Heart right ventricle (tissue), 16 donors: Measurements from ENCODE around the gene LILRB5. TPM values are rescaled to one million over a fixed set of nuclear protein-coding genes. Genes with fewer than 3 reads are reported as not detected.
A peak's percentile ranks its signal among the peaks of the same experiment; 100 is the strongest.
"Not testable (repeated sequence)": the region's sequence is repeated elsewhere in the genome, so short reads cannot be mapped to it uniquely, and the experiment has no call there.

Experiments used
- ATAC-seq, 8 donors: fragments of 200-7000 bp; cut with Tn5 transposase; one replicate each; pipeline ENCODE4 v1.9.1; 2020; ENCODE audit warnings: mild to moderate bottlenecking in 8 of 8, moderate library complexity in 8 of 8, moderate number of reproducible peaks in 1 of 8
- DNase-seq, 2 donors: peaks; one replicate each; pipeline ENCODE4 v3.0.0-alpha.2; 2020
- H3K27ac ChIP-seq, 10 donors: fragments of 200-600 bp; sonication (generic) in 2 of 10; one replicate each; pipeline versions ENCODE4 v1.5.0 to v1.8.0; 2020 to 2022; ENCODE audit warnings: mild to moderate bottlenecking in 3 of 10
- H3K27me3 ChIP-seq, 7 donors: fragments of 200-600 bp; one replicate each; pipeline ENCODE4 v1.8.0; 2021 to 2022; ENCODE audit warnings: mild to moderate bottlenecking in 2 of 7
- H3K36me3 ChIP-seq, 9 donors: fragments of 200-600 bp; sonication (generic) in 1 of 9; one replicate each; pipeline versions ENCODE4 v1.5.0 to v1.8.0; 2020 to 2022; ENCODE audit warnings: mild to moderate bottlenecking in 2 of 9
- H3K4me1 ChIP-seq, 9 donors: fragments of 200-600 bp; sonication (generic) in 1 of 9; one replicate each; pipeline versions ENCODE4 v1.5.0 to v1.8.0; 2020 to 2022; ENCODE audit warnings: mild to moderate bottlenecking in 4 of 9
- H3K4me3 ChIP-seq, 10 donors: fragments of 200-600 bp; sonication (generic) in 2 of 10; one replicate each; pipeline versions ENCODE4 v1.5.0 to v1.8.0; 2020 to 2022; ENCODE audit warnings: mild to moderate bottlenecking in 7 of 10, moderate library complexity in 2 of 10
- H3K9me3 ChIP-seq, 11 donors: fragments of 200-600 bp in 10 of 11; sonication (generic) in 2 of 11; one replicate each; pipeline versions ENCODE4 v1.5.0 to v1.8.0; 2013 to 2022; ENCODE audit warnings: mild to moderate bottlenecking in 2 of 11, control low read depth in 1 of 11, moderate library complexity in 1 of 11
- WGBS, 2 donors: extraction: QIAGEN DNeasy Blood & Tissue Kit; methylation state at CpG; one replicate each; pipeline ENCODE4 v1.1.7; 2013; ENCODE audit warnings: inconsistent platforms in 1 of 2; 5-methylcytosine and 5-hydroxymethylcytosine counted together
- intact Hi-C, 10 donors: fragments of 100-400 bp; cut with DNase I; formaldehyde crosslinking; loops; one replicate each; pipeline versions ENCODE4 v1.11.1 to v1.14.2; 2022
- polyA plus RNA-seq, 2 donors: library from polyadenylated mRNA; stranded (reverse); fragments of 200-250 nt; gene quantifications; one replicate each; pipeline ENCODE4 v1.2.3, GENCODE V29; 2013
- total RNA-seq, 10 donors: library from RNA; stranded (reverse); fragmentation: NEBNext Ultra II Directional in 3 of 10; extraction: Animal tissue kit (Norgen Biotek cat#: 25700) in 3 of 10; gene quantifications; one replicate each; pipeline versions ENCODE4 v1.2.1 to v1.2.4, GENCODE V29; 2021 to 2023
- TF ChIP-seq, protein P1 (sequence below), 9 donors: fragments of 200-600 bp; sonication (generic) in 2 of 9; IDR thresholded peaks; one replicate each; pipeline versions ENCODE4 v1.5.0 to v1.8.0; 2021 to 2022; ENCODE audit warnings: antibody characterized with exemption in 9 of 9, mild to moderate bottlenecking in 5 of 9, moderate library complexity in 1 of 9
- donor health status: Arrhythmogenic right ventricular cardiomyopathy.
- donor health status: ischemic (EF 13 %, LVEDD 7.1; RV severe dilation, severe dysfunction).
- donor health status: healthy with polysubstance abuse.
- donor health status: DM: no; HTN: yes; CAD: no.
- donor health status: DM: no; HTN: no; CAD: no.
- donor health status: ischemic (EF 25% LVEDD 6.9; RV normal size, moderate dysfunction).
- donor health status: ischemic (EF 25% LVEDD 5.7; RV mildly dilated, moderate dysfunction).
- donor health status: healthy.
- donor health status: DM: yes; HTN: yes; CAD: no.
- donor health status: Ischemic cardiomyopathy.
- donor health status: ischemic (EF 35%, LVEDD 5.7; RV mildly dilated, moderate dysfunction).
- donor health status: nonischemic (EF 11% LVEDD 7.7; RV severe dilation, severe dysfunction).
- donor health status: DM: yes; HTN: yes; CAD: no.
- donor health status: PGD.
- donor health status: ischemic (EF 29% LVEDD 5.4; RV normal size, mild dysfunction).
- donor health status: nonischemic (EF 23%, LVEDD 6.1; RV moderate dilation, normal function).

The LILRB5 gene
- total and polyA plus RNA-seq, 12 donors: 1.6 to 10.6 (median 3.2) TPM

DNA sequence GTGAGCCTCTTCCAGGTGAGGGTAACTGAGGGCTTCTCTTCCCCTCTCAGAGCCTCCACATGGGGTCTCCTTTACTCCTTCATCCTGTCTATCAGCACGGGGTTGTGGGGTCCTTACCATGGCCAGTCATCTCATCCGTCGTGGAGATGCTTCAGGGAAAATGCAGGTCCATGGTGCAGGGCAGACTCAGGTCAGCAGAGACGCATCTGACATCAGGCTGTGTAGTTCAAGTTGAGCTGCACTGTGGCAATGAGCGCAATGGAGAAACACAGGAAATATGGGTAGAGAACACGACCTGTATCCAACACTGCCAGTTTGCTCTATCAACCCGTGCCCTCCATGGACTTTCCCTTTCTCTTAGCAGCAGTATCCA lies 42.0 kb upstream of the LILRB5 start:
- 59% methylated on average over 7 of the region's 7 CpGs for WGBS, 2 donors
- H3K27ac ChIP-seq: no peak overlapping the region
- ATAC-seq: no peak

DNA sequence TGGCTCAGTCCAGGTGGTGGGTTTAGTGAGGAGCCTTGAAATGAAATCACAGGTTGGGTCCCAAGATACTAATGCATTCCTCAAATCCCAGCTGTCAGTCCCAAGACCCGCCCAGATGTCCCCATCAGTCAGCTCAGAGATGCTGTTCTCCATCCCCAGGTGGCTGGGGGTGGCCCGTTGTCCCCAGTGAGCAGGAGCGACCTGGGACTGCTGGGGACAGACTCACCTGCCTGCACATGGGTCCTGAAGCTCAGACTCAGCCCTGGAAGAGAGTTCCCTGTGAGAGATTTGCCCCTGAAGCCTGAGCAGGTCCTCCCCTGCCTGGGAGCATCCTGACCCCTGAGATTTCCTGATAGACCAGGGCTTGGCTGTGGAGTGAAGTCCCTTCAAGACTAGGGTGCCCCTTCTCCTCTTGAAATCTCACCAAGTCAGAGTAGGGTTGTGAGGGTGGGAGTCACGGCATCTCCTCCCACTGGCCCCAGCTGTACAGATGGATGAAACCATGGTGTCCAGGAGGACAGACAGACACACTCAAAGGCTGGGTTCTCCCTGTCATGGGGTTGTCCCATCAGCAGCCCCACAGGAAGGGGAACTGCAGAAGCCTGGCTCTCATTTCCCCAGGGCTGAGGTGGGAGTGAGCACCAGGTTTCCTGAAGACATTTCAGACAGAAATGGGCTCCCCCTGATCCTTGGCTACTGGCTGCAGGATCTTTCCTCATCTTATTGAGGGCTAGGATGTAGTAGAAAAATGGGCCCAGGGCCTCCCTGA lies 41.5 kb upstream of the LILRB5 start:
- peaks cover 0 to 34% (median 13%) of the 10 kb centered on the region in 7 donors for H3K27me3 ChIP-seq
- 59 to 65% methylated on average over 4 of the region's 4 CpGs for WGBS, 2 donors

More for the DNA sequence above, 42.0 kb upstream of the LILRB5 start:
- intact Hi-C loops: no loop called here
- peaks cover 0 to 28% (median 0%) of the 10 kb centered on the region in 9 donors for H3K4me1 ChIP-seq
- H3K36me3 ChIP-seq: no peaks in the 10 kb centered on the region
- H3K27me3 ChIP-seq: peaks cover 0 to 29% (median 7%) of the 10 kb centered on the region in 7 donors
- DNase-seq: no peak
- TF ChIP-seq, protein P1, sequence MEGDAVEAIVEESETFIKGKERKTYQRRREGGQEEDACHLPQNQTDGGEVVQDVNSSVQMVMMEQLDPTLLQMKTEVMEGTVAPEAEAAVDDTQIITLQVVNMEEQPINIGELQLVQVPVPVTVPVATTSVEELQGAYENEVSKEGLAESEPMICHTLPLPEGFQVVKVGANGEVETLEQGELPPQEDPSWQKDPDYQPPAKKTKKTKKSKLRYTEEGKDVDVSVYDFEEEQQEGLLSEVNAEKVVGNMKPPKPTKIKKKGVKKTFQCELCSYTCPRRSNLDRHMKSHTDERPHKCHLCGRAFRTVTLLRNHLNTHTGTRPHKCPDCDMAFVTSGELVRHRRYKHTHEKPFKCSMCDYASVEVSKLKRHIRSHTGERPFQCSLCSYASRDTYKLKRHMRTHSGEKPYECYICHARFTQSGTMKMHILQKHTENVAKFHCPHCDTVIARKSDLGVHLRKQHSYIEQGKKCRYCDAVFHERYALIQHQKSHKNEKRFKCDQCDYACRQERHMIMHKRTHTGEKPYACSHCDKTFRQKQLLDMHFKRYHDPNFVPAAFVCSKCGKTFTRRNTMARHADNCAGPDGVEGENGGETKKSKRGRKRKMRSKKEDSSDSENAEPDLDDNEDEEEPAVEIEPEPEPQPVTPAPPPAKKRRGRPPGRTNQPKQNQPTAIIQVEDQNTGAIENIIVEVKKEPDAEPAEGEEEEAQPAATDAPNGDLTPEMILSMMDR (IDR thresholded peaks at IDR 0.05): no peak
- H3K4me3 ChIP-seq: no peak overlapping the region
- H3K9me3 ChIP-seq: no peaks in the 10 kb centered on the region

DNA sequence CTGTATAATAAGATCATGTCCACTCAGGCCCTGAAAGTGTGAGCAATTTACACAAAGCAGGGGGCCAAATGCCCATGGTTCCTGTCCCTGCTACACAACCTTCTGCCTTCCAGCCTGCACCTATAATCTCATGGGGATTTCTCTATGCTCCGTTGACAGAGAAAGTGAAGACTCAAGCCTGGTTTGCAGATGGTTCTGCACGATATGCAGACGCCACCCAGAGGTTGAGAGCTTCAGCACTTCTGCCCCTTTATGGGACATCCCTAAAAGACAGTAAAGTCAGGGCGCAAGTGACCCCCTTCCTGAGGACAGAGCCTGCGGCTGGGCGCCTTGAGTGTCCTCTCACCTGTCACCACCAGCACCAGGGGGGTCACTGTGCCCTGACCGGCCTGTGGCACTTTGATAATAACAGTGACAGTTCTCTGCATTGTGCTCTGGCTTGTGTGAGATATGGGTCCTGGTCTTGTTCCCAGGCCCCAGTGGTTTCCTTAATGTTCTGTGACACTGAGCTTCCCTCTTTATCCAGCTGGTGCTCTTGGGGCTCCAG lies 40.8 kb upstream of the LILRB5 start:
- no peak for DNase-seq
- Histone ChIP-seq H3K4me3 (no peak overlapping the region), H3K9me3 (peaks cover 0 to 2% (median 0%) of the 10 kb centered on the region in 11 donors), H3K4me1 (peaks cover 0 to 18% (median 0%) of the 10 kb centered on the region in 9 donors), H3K27ac (no peak overlapping the region), H3K27me3 (peaks cover 0 to 36% (median 16%) of the 10 kb centered on the region in 7 donors), H3K36me3 (no peaks in the 10 kb centered on the region)
- 36 to 43% methylated on average over 7 of the region's 7 CpGs for WGBS, 2 donors
- intact Hi-C loops: no loop called here
- no peak for ATAC-seq
- TF ChIP-seq, protein P1 (IDR thresholded peaks at IDR 0.05): peak in 1 of 9 donors; percentile 16

More for the DNA sequence above, 41.5 kb upstream of the LILRB5 start:
- peaks cover 0 to 23% (median 0%) of the 10 kb centered on the region in 9 donors for H3K4me1 ChIP-seq
- intact Hi-C loops: no loop called here
- H3K9me3 ChIP-seq: peaks cover 0 to 2% (median 0%) of the 10 kb centered on the region in 11 donors
- no peak overlapping the region for H3K4me3 ChIP-seq
- DNase-seq: no peak
- no peaks in the 10 kb centered on the region for H3K36me3 ChIP-seq
- H3K27ac ChIP-seq: no peak overlapping the region
- TF ChIP-seq, protein P1 (IDR thresholded peaks at IDR 0.05): no peak
- ATAC-seq: peak in 1 of 8 donors; percentile 13

DNA sequence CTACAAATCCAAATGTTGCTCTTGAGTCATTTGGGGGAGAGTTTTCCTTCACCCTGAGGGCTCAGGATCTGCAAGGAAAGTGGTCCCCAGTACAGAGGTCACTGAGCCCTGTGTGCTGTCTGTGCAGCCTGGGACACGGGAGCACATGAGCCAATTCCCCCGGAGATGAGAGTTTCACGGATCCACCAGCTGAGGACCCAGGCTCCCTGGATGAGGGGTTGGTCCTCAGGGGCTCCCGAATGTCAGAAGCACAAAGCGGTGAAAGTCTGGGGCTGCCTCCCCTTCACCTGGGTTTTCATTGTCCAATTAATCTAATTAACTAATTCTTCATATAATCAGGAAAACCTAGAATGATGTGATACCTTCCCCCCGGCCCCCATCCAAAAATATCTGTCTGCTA lies 37.5 kb upstream of the LILRB5 start:
- no peak for ATAC-seq
- Histone ChIP-seq H3K27ac (no peak overlapping the region), H3K9me3 (peaks cover 0 to 2% (median 0%) of the 10 kb centered on the region in 11 donors), H3K27me3 (peaks cover 0 to 41% (median 16%) of the 10 kb centered on the region in 7 donors), H3K36me3 (no peaks in the 10 kb centered on the region), H3K4me3 (no peak overlapping the region), H3K4me1 (peaks cover 0 to 7% (median 0%) of the 10 kb centered on the region in 9 donors)
- intact Hi-C loops: loop anchor here in 1 of 10 donors (5.0 kb wide), 1 partner anchor 283 kb away; no protein-coding TSS in a partner anchor
- WGBS, 2 donors: 90 to 92% methylated on average over 6 of the region's 6 CpGs
- TF ChIP-seq, protein P1 (IDR thresholded peaks at IDR 0.05): no peak
- no peak for DNase-seq

DNA sequence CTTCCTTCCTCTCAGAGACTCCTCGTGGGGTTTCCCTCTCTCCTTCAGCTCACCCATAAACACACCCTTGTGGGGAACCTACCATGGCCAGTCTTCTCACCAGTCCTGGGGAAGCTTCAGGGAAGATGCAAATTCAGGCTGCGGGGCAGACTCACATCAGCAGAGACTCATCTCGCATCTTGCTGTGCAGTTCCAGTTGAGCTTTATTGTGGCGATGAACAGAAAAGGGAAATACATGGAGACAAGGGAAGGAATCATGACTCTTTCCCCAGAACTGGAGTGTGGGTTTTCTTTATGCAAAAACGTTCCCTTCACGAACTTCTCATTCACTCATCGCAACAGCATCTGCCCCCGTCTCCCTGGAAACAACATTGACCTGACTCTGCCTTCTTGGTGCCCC lies 32.1 kb upstream of the LILRB5 start:
- H3K36me3 ChIP-seq, H3K4me1 ChIP-seq, intact Hi-C loops, H3K27ac ChIP-seq, H3K4me3 ChIP-seq, ATAC-seq, H3K9me3 ChIP-seq, DNase-seq: not testable (repeated sequence)
- WGBS, 2 donors: 53 to 62% methylated on average over 8 of the region's 8 CpGs
- H3K27me3 ChIP-seq: peaks cover 0 to 14% (median 10%) of the 10 kb centered on the region in 7 donors
